NCI-H345 treated with DMSO at 0.1 percent for 48 hours (cell line): Measurements from ENCODE around the gene OR52J3.
A peak's percentile ranks its signal among the peaks of the same experiment; 100 is the strongest.
"Not testable (repeated sequence)": the region's sequence is repeated elsewhere in the genome, so short reads cannot be mapped to it uniquely, and the experiment has no call there.

Experiments
- DNase-seq: peaks from one replicate; lab custom pipeline; 2025; ENCODE audit not compliant: unreplicated experiment; lab: John Stamatoyannopoulos, UW

Gene OR52J3

DNA sequence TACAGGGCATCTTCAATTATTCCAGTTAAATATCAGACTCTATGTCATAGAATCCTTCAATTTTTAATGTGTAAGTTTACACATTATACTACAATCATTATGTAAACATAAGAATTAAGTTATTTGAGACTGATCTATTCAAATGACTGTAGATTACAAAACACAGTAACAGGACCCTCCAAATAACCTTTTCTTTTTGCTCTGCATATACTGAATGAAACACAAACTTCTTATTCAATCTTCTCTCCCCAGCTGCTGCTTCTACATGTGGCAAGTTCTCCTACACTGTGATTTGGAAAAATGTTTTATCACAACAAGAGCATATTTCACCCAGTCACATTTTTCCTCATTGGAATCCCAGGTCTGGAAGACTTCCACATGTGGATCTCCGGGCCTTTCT, at the start of gene OR52J3:
Gene OR52J3 (plus strand): TSS at position 301 of the 400 bp plus-strand sequence. CDS start 0 bp downstream, at position 301.
- DNase-seq: no peak

DNA sequence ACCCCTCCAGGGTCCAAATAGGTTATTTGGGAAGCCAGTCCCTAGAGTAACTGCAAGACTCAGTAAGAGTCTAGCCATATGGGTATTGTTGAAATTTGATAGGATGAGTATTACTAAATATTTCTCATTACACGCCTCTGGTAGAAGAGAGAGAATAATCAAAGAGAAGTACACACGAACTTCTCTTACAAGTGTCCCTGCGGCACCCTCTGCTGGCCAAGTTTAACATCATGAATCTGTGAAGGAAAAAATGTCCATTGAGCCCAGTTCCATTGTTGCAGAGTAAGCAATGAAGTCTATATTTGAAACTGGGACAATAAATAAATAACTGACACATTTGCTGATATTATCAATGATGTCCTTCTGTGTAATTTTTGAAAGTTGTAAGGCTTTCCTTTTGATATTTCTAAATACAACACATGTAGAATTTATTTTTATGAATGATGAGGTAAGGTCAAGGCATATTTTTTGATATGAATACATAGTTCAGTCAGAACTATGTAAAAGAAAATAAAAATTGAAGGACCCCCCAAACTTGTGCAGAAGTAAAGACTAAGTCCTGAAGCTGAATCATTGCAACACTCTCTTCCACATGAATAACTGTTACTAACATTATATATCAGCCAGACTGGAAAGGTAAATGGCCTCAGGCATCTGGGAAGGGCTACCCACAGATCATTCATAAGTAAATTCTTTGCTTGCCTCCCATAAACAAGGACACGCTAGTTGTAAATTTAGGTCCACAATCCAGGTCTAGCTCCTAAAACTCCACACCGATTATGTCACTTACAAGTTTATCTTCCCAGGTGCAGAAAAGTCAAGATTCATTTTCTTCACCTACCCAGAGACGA, 41.7 kb upstream of the OR52J3 start:
- peak; percentile 65 for DNase-seq

DNA sequence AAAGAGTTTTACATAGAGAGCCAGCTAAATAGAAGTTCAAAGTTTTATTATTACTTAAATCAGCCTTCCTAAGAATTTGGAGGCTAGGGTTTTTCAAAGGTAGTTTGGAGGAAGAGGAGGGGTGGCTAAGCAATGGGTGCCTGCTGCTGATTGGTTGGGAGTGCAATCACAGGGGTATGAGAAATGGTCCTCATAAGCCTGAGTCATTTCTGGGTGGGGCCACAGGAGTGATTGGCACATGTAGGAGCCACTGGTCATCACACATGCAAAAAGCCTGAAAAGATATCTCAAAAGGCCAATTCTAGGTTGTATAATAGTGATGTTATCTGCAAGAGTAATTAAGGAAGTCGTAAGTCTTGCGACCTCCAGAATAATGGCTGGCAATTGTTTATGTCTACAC, 38.8 kb upstream of the OR52J3 start:
- DNase-seq: no peak

DNA sequence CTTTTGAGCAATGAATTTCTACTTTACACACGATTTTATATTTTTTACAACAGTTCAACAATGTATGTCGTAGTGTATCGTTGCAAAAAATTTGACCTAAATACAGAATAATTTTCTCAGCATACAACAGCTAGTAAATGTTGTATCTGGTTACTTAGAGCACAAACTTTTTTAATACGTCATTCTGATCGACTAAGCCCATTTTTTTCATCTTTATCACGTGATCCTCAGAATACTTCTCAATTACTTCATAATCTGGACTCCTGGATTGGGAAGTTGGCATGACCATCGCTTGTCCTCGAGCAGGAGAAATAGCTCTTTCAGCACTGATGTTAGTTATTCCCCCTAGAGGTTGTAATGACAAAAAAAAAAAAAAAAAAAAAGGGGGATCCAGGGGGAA, 35.1 kb upstream of the OR52J3 start:
- no peak for DNase-seq

DNA sequence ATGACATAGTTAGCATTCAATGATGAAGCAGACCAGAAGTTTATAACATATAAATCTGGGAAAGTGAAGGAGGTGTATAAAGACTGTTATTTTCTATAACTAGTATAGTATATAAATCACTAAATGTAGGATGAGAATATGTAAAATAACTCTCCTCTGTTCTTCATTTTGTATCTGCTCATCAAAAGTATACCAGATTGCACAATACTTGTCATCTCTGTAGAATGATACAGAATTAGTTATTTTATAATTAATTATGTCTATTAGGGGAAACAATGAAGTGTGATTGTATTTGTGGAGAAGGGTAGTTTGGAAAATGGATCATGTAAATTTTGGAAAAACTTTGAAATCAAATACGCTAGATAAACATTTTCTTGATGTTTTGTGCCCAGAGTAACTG, 33.3 kb upstream of the OR52J3 start:
- no peak for DNase-seq

DNA sequence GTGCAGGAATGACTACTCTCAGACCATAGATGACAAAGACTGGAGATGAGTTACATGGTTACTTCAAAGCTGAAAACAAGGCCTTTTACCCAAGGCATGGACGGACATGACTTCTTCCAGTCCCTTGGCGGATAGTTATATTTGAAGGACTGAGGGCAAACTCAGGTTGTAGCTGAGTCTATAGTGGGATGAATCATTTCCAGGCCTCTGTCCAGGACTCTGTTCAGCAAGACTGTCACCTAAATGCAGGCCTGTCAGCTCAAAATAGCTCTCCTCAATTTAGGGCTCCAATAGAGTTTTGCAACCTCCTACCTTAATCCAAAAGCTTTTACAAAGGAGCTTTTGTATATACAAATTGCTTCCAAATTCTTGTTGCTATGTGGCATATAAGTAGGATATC, 24.3 kb upstream of the OR52J3 start:
- no peak for DNase-seq

DNA sequence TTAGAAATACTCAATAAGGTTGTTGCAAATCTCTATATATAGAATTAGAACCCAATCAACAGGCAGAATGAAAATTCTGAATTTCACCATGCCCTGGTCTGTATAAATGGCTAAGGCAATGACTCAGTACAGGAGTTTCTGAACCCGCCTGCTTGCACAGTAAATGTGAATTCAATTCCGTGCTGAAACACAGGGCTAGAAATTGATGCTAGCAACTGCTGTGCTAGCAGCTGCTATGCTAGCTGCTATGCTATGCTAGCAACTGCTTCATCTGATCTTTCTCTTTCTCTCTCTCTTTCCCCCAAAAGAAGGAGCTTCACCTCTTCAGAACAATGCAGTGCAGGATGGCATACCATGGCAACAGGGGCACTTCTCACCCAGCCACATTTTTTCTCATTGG, 9.7 kb upstream of the OR52J3 start:
- DNase-seq: no peak

DNA sequence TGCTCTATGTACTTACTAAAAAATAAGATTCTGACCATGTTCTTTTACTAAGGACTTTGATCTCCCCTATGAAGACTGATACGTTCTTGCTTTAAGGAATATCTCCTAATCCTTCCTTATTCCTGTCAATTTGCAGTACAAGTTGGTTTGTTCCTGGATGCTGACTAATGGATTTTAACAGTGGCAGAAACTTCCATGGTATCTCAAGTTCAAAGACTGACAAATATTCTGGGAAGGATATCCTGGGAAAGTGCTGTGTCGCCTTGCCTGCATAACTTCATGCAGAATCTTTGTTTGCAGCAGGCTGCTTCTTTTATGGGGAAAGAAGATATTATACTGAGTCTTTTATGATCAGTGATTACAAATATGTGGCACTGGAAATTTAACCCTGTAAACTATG, 8.4 kb upstream of the OR52J3 start:
- DNase-seq: no peak

DNA sequence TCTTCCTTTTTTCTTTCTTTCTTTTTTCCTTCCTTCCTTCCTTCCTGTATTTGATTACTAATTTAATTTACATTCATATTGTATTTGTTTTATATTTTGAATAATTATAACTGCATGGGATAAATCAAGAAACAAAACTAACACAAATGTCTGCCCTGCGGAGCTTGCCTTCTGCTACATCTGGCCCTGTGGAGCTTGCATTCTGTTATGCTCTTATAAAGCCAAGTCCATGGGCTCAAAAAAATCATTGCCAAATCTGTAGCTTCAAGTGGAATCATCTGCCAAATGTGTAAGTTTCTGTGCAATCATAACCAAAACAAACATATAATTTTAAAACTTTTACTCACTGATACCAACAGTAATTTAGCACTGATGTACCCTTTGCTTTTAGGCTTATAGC, 8.0 kb upstream of the OR52J3 start:
- DNase-seq: no peak

DNA sequence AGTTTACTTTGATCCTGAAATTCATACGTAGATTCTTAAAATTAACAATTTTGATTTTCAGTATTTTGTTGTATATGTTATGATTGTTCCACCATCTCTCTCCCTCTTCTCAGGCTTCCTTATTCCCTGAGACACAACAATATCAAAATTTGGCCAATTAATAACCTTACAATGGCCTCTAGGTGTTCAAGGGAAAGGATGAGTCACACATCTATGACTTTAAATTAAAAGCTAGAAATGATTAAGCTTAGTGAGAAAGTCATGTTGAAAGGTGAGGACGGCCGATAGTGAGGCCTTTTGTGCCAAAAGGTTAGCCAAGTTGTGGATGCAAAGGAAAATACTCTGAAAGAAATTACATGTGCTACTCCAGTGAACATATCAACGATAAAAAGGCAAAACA, 5.5 kb upstream of the OR52J3 start:
- no peak for DNase-seq

DNA sequence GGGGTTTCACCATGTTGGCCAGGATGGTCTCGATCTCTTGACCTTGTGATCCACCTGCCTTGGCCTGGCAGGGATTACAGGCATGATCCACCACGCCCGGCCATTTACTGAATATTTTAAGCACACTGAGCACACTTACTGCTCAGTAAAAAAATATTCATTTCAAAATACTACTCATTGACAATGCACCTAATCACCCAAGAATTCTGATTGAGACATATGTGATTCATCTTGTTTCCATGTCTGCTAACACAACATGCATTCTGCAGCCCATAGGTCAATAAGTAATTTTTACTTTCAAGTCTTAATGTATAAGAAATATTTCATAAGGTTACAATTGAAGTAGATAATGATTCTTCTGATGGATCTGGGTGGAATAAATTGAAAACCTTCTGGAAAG, 4.2 kb upstream of the OR52J3 start:
- no peak for DNase-seq

DNA sequence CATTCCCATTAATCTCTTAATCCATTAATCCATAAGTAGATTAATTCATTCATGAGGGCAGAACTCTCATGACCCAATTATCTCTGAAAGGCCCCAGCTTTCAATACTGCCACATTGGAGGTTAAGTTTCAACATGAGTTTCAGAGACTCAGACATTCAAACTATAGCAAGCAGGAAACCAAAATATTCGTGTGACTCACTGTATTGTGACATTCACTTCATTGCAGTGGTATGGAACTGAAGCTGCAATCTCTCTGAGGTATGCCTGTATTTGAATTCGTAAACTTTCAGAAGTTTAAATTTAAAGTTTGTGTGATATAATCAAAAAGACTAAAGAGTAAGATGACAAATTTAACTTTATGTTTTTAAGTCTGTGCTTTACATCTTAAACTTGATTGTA, 2.9 kb upstream of the OR52J3 start:
- no peak for DNase-seq

DNA sequence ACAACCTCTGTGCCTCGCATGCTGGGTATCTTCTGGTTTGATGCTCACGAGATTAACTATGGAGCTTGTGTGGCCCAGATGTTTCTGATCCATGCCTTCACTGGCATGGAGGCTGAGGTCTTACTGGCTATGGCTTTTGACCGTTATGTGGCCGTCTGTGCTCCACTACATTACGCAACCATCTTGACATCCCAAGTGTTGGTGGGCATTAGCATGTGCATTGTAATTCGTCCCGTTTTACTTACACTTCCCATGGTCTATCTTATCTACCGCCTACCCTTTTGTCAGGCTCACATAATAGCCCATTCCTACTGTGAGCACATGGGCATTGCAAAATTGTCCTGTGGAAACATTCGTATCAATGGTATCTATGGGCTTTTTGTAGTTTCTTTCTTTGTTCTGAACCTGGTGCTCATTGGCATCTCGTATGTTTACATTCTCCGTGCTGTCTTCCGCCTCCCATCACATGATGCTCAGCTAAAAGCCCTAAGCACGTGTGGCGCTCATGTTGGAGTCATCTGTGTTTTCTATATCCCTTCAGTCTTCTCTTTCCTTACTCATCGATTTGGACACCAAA, 516 bp downstream of the OR52J3 start:
- no peak for DNase-seq

DNA sequence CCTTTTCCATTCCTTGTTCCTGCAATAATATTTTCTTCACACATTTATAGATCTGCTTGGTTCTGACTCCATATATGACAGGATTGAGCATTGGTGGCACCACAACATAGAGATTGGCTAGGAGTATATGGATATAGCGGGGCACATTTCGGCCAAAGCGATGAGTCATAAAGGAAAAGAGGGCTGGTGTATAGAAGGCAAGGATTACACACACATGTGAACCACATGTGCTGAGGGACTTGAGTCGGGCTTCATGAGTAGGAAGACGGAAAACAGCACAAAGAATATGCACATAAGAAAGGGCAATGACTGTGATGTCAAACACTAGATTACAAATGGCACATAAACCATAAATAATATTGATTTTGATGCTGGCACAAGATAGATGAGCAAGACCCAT, 12.4 kb downstream of the OR52J3 start:
- not testable (repeated sequence) for DNase-seq

DNA sequence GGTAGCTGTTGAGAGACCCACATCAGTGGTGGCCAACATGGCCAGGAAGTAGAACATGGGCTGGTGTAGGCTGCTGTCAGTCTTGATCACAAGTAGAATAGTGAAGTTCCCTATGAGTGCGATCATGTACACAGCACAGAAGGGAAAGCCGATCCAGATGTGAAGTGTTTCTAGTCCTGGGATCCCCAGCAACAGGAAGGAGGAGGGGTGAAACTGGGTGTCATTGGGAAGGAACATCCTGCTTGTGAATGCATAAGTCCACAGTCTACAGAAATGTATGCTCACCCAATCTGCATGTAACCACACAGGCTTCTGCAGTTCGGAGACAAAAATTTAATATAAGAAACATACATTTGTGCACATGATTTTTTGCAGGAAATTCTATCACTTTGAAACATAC, 13.1 kb downstream of the OR52J3 start, which contains the start of gene OR52E2:
Gene OR52E2 (minus strand): TSS at position 237 of the 400 bp plus-strand sequence. CDS start 0 bp downstream, at position 237.
- no peak for DNase-seq

DNA sequence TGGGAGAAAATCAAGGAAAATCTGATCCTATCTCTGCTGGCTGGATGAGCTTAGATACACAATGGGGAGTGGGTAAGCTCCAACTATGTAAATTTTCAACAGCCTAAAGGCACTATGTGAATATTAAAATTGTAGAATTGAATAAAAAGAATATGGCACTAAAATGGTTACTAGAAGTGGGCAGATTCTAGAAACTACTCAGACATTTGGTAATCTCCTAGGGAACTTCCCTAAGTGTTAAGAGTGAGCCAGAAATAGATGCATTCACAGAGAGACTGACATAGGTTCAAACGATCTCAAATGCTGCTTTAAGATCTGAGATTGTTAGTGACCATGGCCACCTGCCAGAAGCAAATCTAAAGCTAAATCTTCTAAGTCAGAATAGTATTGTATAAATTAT, 18.7 kb downstream of the OR52J3 start:
- DNase-seq: no peak

DNA sequence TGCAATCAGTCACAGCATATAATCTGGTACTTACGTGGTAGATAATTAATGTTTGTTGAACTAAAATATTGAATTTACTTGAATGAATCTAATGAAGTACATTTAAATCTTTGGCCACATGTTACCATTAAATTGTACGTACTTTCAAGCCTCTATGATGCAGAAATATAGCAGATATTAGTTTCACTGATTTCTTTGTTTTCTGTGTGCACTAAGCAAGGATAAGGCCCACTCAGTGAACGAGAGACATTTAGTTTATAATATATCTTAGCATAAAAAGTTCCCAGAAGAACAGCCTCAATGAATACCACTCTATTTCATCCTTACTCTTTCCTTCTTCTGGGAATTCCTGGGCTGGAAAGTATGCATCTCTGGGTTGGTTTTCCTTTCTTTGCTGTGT, 22.9 kb downstream of the OR52J3 start, which contains the start of gene OR52E1:
Gene OR52E1 (plus strand): TSS at position 301 of the 400 bp plus-strand sequence.
- no peak for DNase-seq

DNA sequence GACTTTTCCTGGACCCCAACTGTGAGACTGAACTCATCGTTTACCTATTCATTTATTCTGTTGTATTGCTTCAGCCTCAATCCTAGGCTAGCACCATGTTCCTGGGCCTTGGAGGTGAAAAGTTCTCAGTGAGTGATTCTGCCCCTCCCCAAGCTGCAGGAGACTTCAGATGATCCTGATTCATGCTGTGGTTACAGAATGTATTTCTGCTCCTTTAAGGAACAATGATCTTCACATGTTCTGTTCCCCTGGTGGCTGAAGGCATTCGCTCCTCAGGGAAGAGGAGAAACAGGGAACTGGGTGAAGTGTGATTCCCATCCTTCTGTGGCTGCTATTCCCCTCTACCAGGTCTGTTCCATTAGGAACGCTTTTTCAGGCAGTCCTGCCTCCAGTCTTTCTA, 25.5 kb downstream of the OR52J3 start:
- DNase-seq: no peak

DNA sequence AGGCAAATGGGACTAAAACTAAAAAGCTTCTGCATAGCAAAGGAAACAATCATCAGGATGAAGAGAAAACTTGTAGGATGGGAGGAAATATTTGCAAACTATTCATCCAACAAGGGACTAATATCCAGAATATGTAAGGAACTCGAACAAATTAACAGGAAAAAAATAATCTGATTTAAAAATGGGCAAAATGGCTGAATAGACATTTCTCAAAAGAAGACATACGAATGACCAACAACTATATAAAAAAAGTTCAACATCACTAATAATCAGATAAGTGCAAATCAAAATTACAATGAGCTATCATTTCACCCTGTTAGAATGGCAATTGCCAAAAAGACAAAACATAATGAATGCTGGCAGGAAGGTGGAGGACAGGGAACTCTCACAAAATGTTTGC, 35.1 kb downstream of the OR52J3 start:
- DNase-seq: no peak

DNA sequence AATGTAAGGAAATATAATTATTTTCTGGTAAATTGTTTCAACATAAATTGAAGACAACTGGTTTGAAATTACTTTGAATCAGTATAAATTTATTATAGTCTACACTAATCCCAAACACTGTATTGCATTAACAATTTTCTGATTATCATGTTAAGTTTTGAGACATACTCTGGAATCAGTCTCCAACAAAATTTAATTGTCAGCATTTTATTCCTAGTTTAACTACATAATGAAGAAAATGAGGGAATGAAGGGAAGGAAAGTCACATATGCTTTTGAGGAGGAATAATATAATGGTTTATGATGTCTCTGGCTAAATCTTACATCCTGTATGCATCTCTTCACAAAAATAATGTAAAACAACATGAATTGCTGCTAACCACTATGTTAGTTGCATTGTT, 37.3 kb downstream of the OR52J3 start:
- DNase-seq: no peak

DNA sequence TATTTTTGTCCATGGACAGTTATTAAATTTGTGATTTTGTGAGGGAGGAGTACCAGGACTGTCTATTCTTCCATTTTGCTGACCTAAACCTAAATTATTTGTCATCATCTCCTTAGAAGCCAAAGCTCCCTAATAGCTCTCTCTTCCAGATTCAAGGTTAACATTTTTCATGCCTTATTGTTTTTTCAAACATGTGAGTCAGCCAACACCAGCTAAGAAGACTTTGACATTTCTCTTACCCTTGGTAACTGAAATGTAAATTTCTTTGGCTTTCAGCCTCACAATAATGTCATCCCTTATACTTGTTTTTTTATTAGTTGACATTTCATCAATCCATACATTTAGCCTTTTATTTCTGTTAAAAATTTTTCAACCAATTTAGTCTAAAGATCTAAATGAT, 42.2 kb downstream of the OR52J3 start:
- no peak for DNase-seq

DNA sequence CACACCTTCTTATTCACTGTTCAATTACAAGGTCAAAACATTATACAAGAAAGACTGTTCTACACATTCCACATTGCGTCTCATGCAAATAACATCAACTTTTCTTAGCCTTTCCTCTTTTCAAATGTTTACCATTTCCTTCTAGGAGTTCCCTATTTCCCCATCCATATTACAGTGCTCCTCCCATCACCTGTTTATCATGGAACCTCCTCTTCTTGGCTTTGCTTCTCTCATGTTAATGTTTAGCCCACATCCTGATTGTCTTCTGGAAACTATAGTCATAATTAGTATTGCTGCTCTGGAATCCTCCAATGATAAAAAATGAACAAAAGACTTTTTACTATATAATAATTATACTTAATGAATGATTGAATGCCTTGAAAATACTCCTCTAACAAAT, 44.3 kb downstream of the OR52J3 start:
- DNase-seq: no peak
